Measurements from ENCODE around the gene CA10. TPM values are rescaled to one million over a fixed set of nuclear protein-coding genes. Genes with fewer than 3 reads are reported as not detected.

CA10 gene
- polyA plus RNA-seq, 6 donors from 2014 or later, result not detected

GRCh38 chr17:51711581-51711980 is 446.9 kb downstream of the CA10 start:
- no peak overlapping the region for H3K4me3 Mint-ChIP-seq
- peaks cover 5 to 22% (median 9%) of the 10 kb centered on the region in 3 donors for H3K27me3 Mint-ChIP-seq
- H3K27ac Mint-ChIP-seq, result no peak overlapping the region
- no peaks in the 10 kb centered on the region for H3K36me3 Mint-ChIP-seq
- peaks cover 0 to 3% (median 2%) of the 10 kb centered on the region in 7 donors for H3K9me3 Mint-ChIP-seq
- no peaks in the 10 kb centered on the region for H3K4me1 Mint-ChIP-seq
- ATAC-seq (ENCODE audit: low read depth in 2 of 2) (no peak), DNase-seq (no peak)

GRCh38 chr17:51710634-51710979 is 447.9 kb downstream of the CA10 start:
- DNase-seq (no peak), ATAC-seq (ENCODE audit: low read depth in 2 of 2) (no peak)
- peaks cover 0 to 3% (median 2%) of the 10 kb centered on the region in 7 donors for H3K9me3 Mint-ChIP-seq
- no peak overlapping the region for H3K4me3 Mint-ChIP-seq
- no peak overlapping the region for H3K27ac Mint-ChIP-seq
- no peaks in the 10 kb centered on the region for H3K4me1 Mint-ChIP-seq
- peaks cover 5 to 22% (median 11%) of the 10 kb centered on the region in 3 donors for H3K27me3 Mint-ChIP-seq
- no peaks in the 10 kb centered on the region for H3K36me3 Mint-ChIP-seq

- H3K4me1 Mint-ChIP-seq, result no peaks in the 10 kb centered on the region
- ATAC-seq (ENCODE audit: low read depth in 2 of 2), result no peak
- no peak overlapping the region for H3K27ac Mint-ChIP-seq
- peaks cover 0 to 3% (median 2%) of the 10 kb centered on the region in 7 donors for H3K9me3 Mint-ChIP-seq
- no peak overlapping the region for H3K4me3 Mint-ChIP-seq
- H3K36me3 Mint-ChIP-seq, result no peaks in the 10 kb centered on the region
- no peak for DNase-seq
- peaks cover 9 to 22% (median 14%) of the 10 kb centered on the region in 3 donors for H3K27me3 Mint-ChIP-seq
Observed at GRCh38 chr17:51709694-51710633, 448.6 kb downstream of the CA10 start.

- H3K27me3 Mint-ChIP-seq, result peaks cover 9 to 22% (median 22%) of the 10 kb centered on the region in 3 donors
- H3K4me1 Mint-ChIP-seq, result no peaks in the 10 kb centered on the region
- H3K9me3 Mint-ChIP-seq, result peaks cover 0 to 2% (median 0%) of the 10 kb centered on the region in 7 donors
- H3K27ac Mint-ChIP-seq, result no peak overlapping the region
- no peak overlapping the region for H3K4me3 Mint-ChIP-seq
- ATAC-seq (ENCODE audit: low read depth in 2 of 2) (no peak), DNase-seq (no peak)
- H3K36me3 Mint-ChIP-seq, result no peaks in the 10 kb centered on the region
Observed at GRCh38 chr17:51707216-51707615, 451.3 kb downstream of the CA10 start.

GRCh38 chr17:51706093-51706492 is 452.4 kb downstream of the CA10 start:
- peaks cover 0 to 2% (median 0%) of the 10 kb centered on the region in 7 donors for H3K9me3 Mint-ChIP-seq
- H3K27ac Mint-ChIP-seq, result no peak overlapping the region
- H3K36me3 Mint-ChIP-seq, result no peaks in the 10 kb centered on the region
- H3K4me1 Mint-ChIP-seq, result no peaks in the 10 kb centered on the region
- peaks cover 9 to 22% (median 18%) of the 10 kb centered on the region in 3 donors for H3K27me3 Mint-ChIP-seq
- DNase-seq (no peak), ATAC-seq (ENCODE audit: low read depth in 2 of 2) (no peak)
- no peak overlapping the region for H3K4me3 Mint-ChIP-seq

- DNase-seq (no peak), ATAC-seq (ENCODE audit: low read depth in 2 of 2) (no peak)
- Mint-ChIP-seq H3K9me3 (peaks cover 0 to 4% (median 0%) of the 10 kb centered on the region in 7 donors), H3K4me1 (no peaks in the 10 kb centered on the region), H3K36me3 (no peaks in the 10 kb centered on the region), H3K27me3 (peaks cover 9 to 17% (median 13%) of the 10 kb centered on the region in 3 donors), H3K4me3 (no peak overlapping the region), H3K27ac (no peak overlapping the region)
Observed at GRCh38 chr17:51703361-51704341, 454.9 kb downstream of the CA10 start.

GRCh38 chr17:51702963-51703360 is 455.6 kb downstream of the CA10 start:
- Mint-ChIP-seq H3K36me3 (no peaks in the 10 kb centered on the region), H3K27me3 (peaks cover 12 to 18% (median 13%) of the 10 kb centered on the region in 3 donors), H3K4me1 (no peaks in the 10 kb centered on the region), H3K4me3 (no peak overlapping the region), H3K27ac (no peak overlapping the region), H3K9me3 (peaks cover 0 to 4% (median 0%) of the 10 kb centered on the region in 7 donors)
- no peak for ATAC-seq (ENCODE audit: low read depth in 2 of 2)
- no peak for DNase-seq

GRCh38 chr17:51701501-51701900 is 457.0 kb downstream of the CA10 start:
- H3K27me3 Mint-ChIP-seq, result peaks cover 14 to 24% (median 17%) of the 10 kb centered on the region in 3 donors
- peaks cover 0 to 8% (median 3%) of the 10 kb centered on the region in 7 donors for H3K9me3 Mint-ChIP-seq
- no peak overlapping the region for H3K4me3 Mint-ChIP-seq
- ATAC-seq (ENCODE audit: low read depth in 2 of 2) (no peak), DNase-seq (no peak)
- H3K36me3 Mint-ChIP-seq, result no peaks in the 10 kb centered on the region
- no peak overlapping the region for H3K27ac Mint-ChIP-seq
- no peaks in the 10 kb centered on the region for H3K4me1 Mint-ChIP-seq

- DNase-seq, result no peak
- H3K4me1 Mint-ChIP-seq, result no peaks in the 10 kb centered on the region
- no peak for ATAC-seq (ENCODE audit: low read depth in 2 of 2)
- no peak overlapping the region for H3K27ac Mint-ChIP-seq
- no peak overlapping the region for H3K4me3 Mint-ChIP-seq
- H3K27me3 Mint-ChIP-seq, result peaks cover 13 to 24% (median 14%) of the 10 kb centered on the region in 3 donors
- H3K36me3 Mint-ChIP-seq, result no peaks in the 10 kb centered on the region
- H3K9me3 Mint-ChIP-seq, result peaks cover 0 to 12% (median 6%) of the 10 kb centered on the region in 7 donors
Observed at GRCh38 chr17:51700011-51700760, 458.3 kb downstream of the CA10 start.

- H3K4me1 Mint-ChIP-seq, result no peaks in the 10 kb centered on the region
- H3K9me3 Mint-ChIP-seq, result peaks cover 0 to 18% (median 10%) of the 10 kb centered on the region in 7 donors
- no peak overlapping the region for H3K27ac Mint-ChIP-seq
- no peak overlapping the region for H3K4me3 Mint-ChIP-seq
- DNase-seq (no peak), ATAC-seq (ENCODE audit: low read depth in 2 of 2) (no peak)
- no peaks in the 10 kb centered on the region for H3K36me3 Mint-ChIP-seq
- H3K27me3 Mint-ChIP-seq, result peaks cover 9 to 24% (median 10%) of the 10 kb centered on the region in 3 donors
Observed at GRCh38 chr17:51699303-51699702, 459.2 kb downstream of the CA10 start.

- Mint-ChIP-seq H3K4me3 (no peak overlapping the region), H3K4me1 (no peaks in the 10 kb centered on the region), H3K9me3 (peaks cover 4 to 38% (median 16%) of the 10 kb centered on the region in 7 donors), H3K36me3 (no peaks in the 10 kb centered on the region), H3K27me3 (peaks cover 4 to 11% (median 5%) of the 10 kb centered on the region in 3 donors), H3K27ac (no peak overlapping the region)
- ATAC-seq (ENCODE audit: low read depth in 2 of 2) (no peak), DNase-seq (no peak)
Observed at GRCh38 chr17:51692917-51693316, 465.6 kb downstream of the CA10 start.

GRCh38 chr17:51687887-51688286 is 470.6 kb downstream of the CA10 start:
- H3K4me3 Mint-ChIP-seq, result no peak overlapping the region
- no peak for DNase-seq
- no peak for ATAC-seq (ENCODE audit: low read depth in 2 of 2)

More at GRCh38 chr17:51687887-51688286, 470.6 kb downstream of the CA10 start:
- no peak overlapping the region for H3K27ac Mint-ChIP-seq
- H3K36me3 Mint-ChIP-seq, result no peaks in the 10 kb centered on the region
- peaks cover 0 to 17% (median 9%) of the 10 kb centered on the region in 7 donors for H3K9me3 Mint-ChIP-seq
- no peaks in the 10 kb centered on the region for H3K27me3 Mint-ChIP-seq
- no peaks in the 10 kb centered on the region for H3K4me1 Mint-ChIP-seq

Measured in naive B cell (primary cell).